HG03108 (cell line): ENCODE data around the gene CD52.

Experiments used
- ATAC-seq: cut with Tn5 transposase; IDR thresholded peaks from one replicate; pipeline ENCODE4 v1.9.1; 2021; ENCODE audit warnings: moderate library complexity; ENCODE audit not compliant: unreplicated experiment

The CD52 gene

GRCh38 chr1:26352338-26352679, 34.6 kb downstream of the CD52 start:
- ATAC-seq = no peak

GRCh38 chr1:26353210-26353859, 35.6 kb downstream of the CD52 start:
- ATAC-seq = no peak

- no peak for ATAC-seq
Observed at GRCh38 chr1:26353976-26354820, 36.4 kb downstream of the CD52 start, which contains the start of gene CRYBG2. Gene CRYBG2, minus strand, starts transcription at chr1:26354130. Its CDS starts 7,473 bp downstream, at chr1:26346657.

- ATAC-seq = no peak
Observed at GRCh38 chr1:26354972-26355371, 37.2 kb downstream of the CD52 start.

GRCh38 chr1:26356106-26356505, 38.3 kb downstream of the CD52 start:
- ATAC-seq = no peak

GRCh38 chr1:26357121-26357602, 39.4 kb downstream of the CD52 start:
- no peak for ATAC-seq

GRCh38 chr1:26358411-26359384, 40.9 kb downstream of the CD52 start:
- ATAC-seq = no peak

- no peak for ATAC-seq
Observed at GRCh38 chr1:26359981-26360806, 42.4 kb downstream of the CD52 start.

GRCh38 chr1:26360807-26361604, 43.2 kb downstream of the CD52 start:
- ATAC-seq = no peak

GRCh38 chr1:26361605-26362122, 43.9 kb downstream of the CD52 start:
- ATAC-seq = no peak

- ATAC-seq = no peak
Observed at GRCh38 chr1:26362331-26362730, 44.6 kb downstream of the CD52 start.

- peak; percentile 47 for ATAC-seq
Observed at GRCh38 chr1:26363549-26364448, 46.0 kb downstream of the CD52 start.

GRCh38 chr1:26364956-26365355, 47.2 kb downstream of the CD52 start:
- no peak for ATAC-seq

- ATAC-seq = no peak
Observed at GRCh38 chr1:26367441-26367840, 49.7 kb downstream of the CD52 start.

GRCh38 chr1:26368006-26368405, 50.2 kb downstream of the CD52 start:
- ATAC-seq = no peak

GRCh38 chr1:26368486-26368885, 50.7 kb downstream of the CD52 start:
- ATAC-seq = no peak
